NCI-H345 (cell line): ENCODE measurements around the gene NDUFB5.

Experiments used
- DNase-seq: peaks from one replicate; lab custom pipeline; 2025; lab: John Stamatoyannopoulos, UW

The NDUFB5 gene

GRCh38 chr3:179604321-179605078, at the start of gene NDUFB5, which contains the start of gene MRPL47:
Gene NDUFB5 (plus strand): TSS chr3:179604794. CDS start chr3:179604816, 22 bp downstream.
Gene MRPL47 (minus strand): TSS chr3:179604638. CDS start chr3:179604624, 14 bp downstream.
- peak; percentile 99 for DNase-seq

- peak; percentile 76 for DNase-seq
Measured at GRCh38 chr3:179558742-179559364, 45.7 kb upstream of the NDUFB5 start.

DNA sequence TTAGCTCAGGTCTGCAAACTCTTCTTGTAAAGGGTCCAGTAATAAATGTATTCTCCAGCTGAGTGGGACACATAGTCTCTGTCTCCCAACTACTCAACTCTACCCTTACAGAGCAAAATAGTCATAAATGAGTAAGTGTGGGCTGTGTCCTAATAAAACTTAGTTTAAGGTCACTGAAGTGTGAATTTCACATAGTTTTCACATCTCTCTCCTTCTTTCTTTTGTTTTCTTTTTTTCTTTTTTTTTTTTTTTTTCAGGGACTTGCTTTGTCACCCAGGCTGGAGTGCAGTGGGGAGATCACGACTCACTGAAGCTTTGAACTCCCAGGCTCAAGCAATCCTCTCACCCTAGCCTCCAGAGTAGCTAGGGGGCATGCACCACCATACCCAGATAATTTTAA, 43.8 kb upstream of the NDUFB5 start:
- no peak for DNase-seq

DNA sequence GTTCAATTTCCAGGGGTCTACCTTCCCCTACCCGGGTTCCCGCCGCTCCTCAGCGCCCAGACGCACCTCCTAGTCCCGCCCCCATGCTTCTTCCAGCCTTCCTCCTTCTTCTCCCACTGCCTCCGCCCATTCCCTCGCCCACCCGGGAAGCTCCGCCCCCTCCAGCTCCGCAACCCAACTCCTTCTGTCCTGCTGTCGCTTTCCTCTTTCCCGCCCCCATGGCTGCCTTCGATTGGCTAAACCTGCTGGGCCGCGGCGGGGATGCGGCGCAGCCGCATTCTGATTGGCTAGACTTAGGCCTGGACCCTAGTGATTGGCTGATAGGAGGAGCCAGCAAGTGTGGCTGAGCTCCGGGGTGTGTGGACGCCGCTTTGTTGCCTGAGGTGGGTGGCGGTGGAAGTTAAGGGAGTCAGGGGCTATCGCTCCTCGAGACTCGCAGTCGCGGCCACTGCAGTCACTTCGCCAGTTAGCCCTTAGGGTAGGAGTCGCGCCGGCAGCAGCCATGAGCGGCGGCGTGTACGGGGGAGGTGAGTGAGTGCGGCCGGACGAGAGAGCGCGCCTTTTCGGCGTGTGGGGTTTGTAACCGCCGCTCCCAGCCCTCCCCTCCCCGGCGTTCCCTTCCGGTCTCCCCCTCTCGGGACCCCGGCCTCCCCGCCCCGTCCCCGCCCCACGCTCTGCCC, 41.9 kb upstream of the NDUFB5 start, which contains the start of gene ACTL6A:
Gene ACTL6A (plus strand): TSS at position 336 of the 680 bp plus-strand sequence. CDS start 167 bp downstream, at position 503.
- peak; percentile 100 for DNase-seq

- peak; percentile 62 for DNase-seq
Measured at GRCh38 chr3:179563271-179563783, 41.3 kb upstream of the NDUFB5 start.

- DNase-seq, result no peak
Measured at GRCh38 chr3:179565496-179565895, 39.1 kb upstream of the NDUFB5 start.

DNA sequence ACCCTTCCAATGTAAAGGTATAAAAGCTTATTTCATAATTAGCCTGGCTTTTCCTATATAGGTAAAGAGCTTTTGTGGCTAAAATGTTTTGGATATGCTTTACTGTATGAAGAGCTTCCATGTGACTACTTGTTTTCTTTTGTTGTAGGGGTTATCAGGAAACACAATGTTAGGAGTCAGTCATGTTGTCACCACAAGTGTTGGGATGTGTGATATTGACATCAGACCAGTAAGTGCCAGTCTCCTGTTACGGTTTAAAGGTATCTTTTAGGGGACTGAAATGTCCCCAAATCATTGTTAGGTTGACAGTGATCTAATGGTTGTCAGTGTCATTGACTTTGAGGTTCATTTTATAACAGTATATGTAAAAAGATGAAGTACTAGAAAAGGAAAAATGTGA, 23.6 kb upstream of the NDUFB5 start:
- no peak for DNase-seq

DNA sequence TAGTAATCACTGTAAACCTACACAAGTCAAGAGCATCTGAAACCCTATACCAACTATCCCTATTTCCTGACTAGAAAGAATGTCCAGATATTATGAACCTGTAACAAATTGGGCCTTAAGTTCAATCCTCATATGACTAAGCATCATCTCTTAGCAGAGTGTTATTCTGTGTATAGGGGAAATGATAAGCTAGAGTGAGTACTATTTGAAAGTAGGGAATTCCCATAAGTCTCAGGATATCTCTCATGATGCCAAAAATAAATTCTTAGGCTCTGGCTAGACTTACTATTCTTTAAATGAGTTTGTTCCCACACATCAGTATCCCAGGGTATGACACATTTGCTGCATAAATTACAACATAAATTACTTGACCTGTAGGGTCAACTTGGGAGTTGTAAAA, 15.5 kb upstream of the NDUFB5 start:
- no peak for DNase-seq

DNA sequence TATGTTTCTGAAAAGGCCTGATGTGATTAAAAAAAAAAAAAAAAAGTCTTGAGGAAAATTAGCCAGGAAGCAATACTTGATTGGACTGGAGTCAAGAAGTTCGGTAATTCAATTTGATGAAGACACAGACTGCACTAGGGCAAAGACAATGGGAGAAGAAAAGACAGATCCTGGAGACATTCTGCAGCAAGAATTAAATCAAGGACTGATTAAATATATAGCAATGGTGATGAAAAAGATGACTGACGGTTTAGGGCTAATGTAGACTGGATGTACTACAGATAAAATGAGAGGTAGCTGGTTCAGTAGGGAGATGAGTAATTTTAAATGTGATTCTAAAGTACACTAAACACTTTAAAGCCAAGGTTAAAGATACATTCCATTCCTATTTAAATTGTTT, 13.9 kb upstream of the NDUFB5 start:
- DNase-seq, result no peak

GRCh38 chr3:179591313-179591712, 13.3 kb upstream of the NDUFB5 start:
- no peak for DNase-seq

GRCh38 chr3:179599531-179599930, 5.1 kb upstream of the NDUFB5 start:
- no peak for DNase-seq

- DNase-seq, result no peak
Measured at GRCh38 chr3:179603321-179603720, 1.3 kb upstream of the NDUFB5 start.

- DNase-seq, result no peak
Measured at GRCh38 chr3:179603831-179604230, 763 bp upstream of the NDUFB5 start.

- DNase-seq, result no peak
Measured at GRCh38 chr3:179606534-179607085, 2.0 kb downstream of the NDUFB5 start.

DNA sequence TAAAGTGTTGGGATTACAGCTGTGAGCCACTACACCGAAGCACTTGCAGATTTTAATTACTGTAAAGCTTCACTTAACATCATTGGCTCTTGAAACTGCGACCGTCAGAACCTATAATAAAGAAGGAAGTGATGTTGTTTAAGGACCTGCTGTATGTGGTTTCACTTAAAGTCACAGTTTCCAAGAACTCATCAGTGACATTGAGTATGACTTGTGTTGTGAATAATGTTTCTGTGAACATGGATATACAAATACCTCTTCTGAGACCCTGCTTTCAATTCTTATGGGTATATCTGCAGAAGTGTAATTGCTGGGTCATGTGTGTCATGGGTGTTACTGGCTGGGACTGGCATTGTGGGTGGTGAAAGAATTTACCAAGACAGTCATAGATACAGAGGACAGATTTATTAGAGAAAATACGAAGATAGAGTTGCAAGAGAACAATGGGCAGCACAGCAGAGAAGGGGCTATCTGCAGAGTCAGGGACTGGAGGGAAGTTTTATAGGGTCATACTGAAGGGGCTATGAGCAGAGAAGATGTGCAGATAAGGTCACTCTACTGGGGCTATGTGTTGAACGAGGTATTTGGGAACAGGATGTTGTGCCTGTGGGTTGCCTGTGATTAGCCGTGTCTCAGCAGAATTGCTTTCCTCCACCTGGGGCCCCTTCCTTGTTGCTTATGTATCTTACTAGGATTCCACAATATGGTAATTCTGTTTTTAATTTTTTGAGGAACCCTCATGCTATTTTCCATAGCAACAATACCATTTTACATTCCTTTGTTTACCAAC, 4.5 kb downstream of the NDUFB5 start:
- DNase-seq, result no peak

DNA sequence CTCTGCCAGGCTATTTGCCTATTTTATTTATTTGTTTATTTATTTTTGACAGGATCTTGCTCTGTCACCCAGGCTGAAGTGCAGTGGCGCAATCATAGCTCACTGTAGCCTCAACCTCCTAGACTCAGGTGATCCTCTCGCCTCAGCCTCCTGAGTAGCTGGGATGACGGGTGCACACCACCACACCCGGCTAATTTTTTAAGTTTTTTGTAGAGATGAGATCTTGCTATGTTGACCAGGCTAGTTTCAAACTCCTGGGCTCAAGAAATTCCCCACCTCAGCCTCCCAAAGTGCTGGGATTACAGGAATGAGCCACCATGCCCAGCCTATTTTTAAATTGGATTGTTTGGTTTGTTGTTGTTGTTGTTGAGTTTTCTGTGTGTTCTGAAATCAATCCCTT, 5.5 kb downstream of the NDUFB5 start:
- DNase-seq, result no peak

DNA sequence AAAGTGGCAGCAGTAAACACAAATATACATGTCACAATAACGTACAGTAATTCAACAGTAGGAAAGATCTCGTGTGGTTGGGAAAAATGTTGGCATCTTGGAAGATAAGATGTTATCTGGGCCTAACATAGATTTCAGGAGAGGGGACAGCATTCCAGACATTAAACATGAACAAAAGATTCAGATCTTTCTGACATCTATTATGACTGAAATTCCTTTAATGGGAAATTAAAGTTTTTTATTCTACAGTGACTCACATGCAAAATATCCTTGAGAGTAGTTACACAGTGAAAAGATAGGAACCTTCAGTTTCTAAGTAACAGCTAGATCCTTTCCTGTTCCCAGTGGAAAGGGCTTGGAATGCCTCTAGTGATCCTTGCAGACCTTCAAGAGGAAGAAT, 9.2 kb downstream of the NDUFB5 start:
- no peak for DNase-seq

GRCh38 chr3:179615458-179616173, 11.0 kb downstream of the NDUFB5 start:
- no peak for DNase-seq

- DNase-seq, result no peak
Measured at GRCh38 chr3:179622023-179622422, 17.4 kb downstream of the NDUFB5 start.

DNA sequence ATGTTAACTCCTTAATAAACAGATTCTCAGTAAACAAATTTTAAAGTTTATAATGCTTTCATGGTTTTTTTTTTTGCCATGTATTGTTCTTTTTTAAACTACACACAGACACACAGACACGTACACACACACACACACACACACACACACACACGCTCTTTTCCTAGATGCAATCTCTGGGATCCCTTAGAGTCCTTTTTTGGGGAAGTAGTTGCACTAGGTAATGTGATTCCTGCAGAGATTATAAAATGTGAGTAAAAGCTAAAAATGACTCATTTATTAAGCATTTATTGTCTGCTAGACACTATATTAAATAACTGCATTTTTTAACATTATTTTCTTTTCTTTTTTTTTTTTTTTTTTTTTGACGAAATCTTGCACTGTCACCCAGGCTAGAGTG, 19.9 kb downstream of the NDUFB5 start:
- no peak for DNase-seq
